HFFc6 (cell line): ENCODE measurements around the gene PAQR9. TPM values are rescaled to one million over a fixed set of nuclear protein-coding genes. Genes with fewer than 3 reads are reported as not detected.
A peak's percentile ranks its signal among the peaks of the same experiment; 100 is the strongest.

ENCODE experiments used
- DNase-seq: peaks from one replicate; pipeline ENCODE4 v3.0.0-alpha.2; 2018
- H3K27ac Mint-ChIP-seq: 2 replicates; pipeline ENCODE4 v1.8.0; 2020; ENCODE audit warnings: mild to moderate bottlenecking, mixed read lengths
- H3K27me3 Mint-ChIP-seq: 2 replicates; pipeline ENCODE4 v1.8.0; 2021; ENCODE audit warnings: mild to moderate bottlenecking, moderate library complexity, mixed read lengths; ENCODE audit not compliant: insufficient read depth
- H3K36me3 Mint-ChIP-seq: 2 replicates; pipeline ENCODE4 v1.8.0; 2021; ENCODE audit warnings: low read depth, mixed read lengths
- H3K4me1 Mint-ChIP-seq: 2 replicates; pipeline ENCODE4 v1.8.0; 2020; ENCODE audit warnings: low read depth, mixed read lengths
- H3K4me3 Mint-ChIP-seq: 2 replicates; pipeline ENCODE4 v1.8.0; 2020; ENCODE audit warnings: mild to moderate bottlenecking, moderate library complexity, mixed read lengths
- H3K9me3 Mint-ChIP-seq: 2 replicates; pipeline ENCODE4 v1.8.0; 2020; ENCODE audit warnings: mild to moderate bottlenecking, mixed read lengths
- total RNA-seq, 6 experiments: library from RNA; stranded (reverse); fragmentation: NEBNext Ultra II Directional; extraction: Animal tissue kit (Norgen Biotek cat#: 25700); gene quantifications; 2 replicates in 1 of 6; 3 replicates in 5 of 6; pipeline ENCODE4 v1.2.3, GENCODE V29; 2021
- TF ChIP-seq, protein P1 (sequence below): fragments of 200-600 bp; sonication (generic); IDR thresholded peaks from 2 replicates; pipeline ENCODE4 v1.5.0; 2021; ENCODE audit warnings: antibody characterized with exemption, mild to moderate bottlenecking

Gene PAQR9
- total RNA-seq, 6 experiments from 2014 or later, result 0.11 to 0.30 (median 0.17) TPM; not detected in 2

DNA sequence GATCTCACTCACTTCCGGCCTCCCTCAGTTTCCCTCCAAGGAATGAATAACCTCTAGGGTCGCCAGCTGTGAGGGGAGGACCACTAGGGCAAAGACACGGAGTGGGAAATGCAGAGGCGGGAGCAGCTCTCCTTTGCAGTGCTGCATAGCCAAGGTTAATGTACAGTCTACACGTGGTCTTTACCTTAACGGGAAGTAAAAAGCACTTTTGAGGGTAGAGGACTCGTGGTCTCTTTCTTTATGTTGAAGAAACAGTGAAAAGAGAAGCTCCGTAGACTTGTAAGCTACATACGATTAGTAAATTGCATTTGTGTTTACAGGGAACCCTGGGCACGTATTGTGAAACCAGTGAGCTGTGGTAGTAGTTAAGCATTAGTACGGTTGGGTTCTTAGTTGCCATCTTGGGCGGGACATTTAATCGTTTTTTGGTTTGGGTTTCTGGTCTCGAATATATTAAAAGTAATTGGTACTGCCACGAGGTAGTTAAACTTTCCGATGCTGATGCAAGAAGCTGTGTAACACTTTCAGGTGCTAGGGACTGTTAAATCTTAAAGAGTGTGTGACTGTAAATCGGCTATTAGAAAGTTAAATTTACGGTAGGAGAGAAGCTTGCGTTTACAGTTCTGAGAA lies 38.7 kb upstream of the PAQR9 start:
- DNase-seq, result peak; percentile 10
- Mint-ChIP-seq H3K4me1 (peaks cover 61% of the 10 kb centered on the region), H3K9me3 (no peaks in the 10 kb centered on the region), H3K4me3 (peak overlapping the region; percentile 99), H3K27me3 (peaks cover 2% of the 10 kb centered on the region), H3K36me3 (peaks cover 10% of the 10 kb centered on the region), H3K27ac (peak overlapping the region; percentile 99)
- TF ChIP-seq, protein P1, sequence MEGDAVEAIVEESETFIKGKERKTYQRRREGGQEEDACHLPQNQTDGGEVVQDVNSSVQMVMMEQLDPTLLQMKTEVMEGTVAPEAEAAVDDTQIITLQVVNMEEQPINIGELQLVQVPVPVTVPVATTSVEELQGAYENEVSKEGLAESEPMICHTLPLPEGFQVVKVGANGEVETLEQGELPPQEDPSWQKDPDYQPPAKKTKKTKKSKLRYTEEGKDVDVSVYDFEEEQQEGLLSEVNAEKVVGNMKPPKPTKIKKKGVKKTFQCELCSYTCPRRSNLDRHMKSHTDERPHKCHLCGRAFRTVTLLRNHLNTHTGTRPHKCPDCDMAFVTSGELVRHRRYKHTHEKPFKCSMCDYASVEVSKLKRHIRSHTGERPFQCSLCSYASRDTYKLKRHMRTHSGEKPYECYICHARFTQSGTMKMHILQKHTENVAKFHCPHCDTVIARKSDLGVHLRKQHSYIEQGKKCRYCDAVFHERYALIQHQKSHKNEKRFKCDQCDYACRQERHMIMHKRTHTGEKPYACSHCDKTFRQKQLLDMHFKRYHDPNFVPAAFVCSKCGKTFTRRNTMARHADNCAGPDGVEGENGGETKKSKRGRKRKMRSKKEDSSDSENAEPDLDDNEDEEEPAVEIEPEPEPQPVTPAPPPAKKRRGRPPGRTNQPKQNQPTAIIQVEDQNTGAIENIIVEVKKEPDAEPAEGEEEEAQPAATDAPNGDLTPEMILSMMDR, result no peak

DNA sequence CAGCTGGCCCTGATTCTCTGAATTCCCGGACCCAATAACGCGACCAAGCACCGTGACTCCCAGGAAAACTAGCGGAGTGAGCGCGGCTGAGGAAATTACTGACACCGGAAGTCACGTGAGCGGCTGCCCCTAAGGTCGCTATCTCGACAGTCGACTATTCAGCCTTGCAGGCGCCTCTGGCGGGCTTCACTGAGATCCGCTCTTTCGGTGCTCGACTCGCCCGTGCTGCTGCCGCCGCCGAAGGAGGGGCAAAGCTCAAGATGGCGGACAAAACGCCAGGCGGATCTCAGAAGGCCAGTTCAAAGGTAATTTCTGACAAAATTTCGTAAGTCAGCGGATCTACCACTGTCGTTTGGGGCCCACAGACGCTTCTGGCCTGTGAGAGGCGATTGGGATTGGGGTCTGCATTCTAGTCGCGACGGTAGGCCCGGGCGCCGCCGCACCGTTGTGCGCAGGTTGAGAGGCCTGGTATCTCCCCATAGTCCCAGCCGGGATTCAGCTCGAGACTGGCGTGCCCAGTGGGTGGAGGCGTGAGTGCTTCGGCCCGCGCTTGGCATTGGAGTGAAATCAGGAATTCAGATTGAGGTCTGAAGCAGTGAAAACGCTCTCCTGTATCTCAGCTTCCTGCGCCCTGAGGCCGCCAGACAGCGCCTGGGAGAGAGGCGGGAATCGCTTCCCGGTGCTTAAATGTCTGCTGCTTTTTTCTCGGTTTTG lies 38.1 kb upstream of the PAQR9 start, which contains the start of gene U2SURP:
Gene U2SURP (plus strand): TSS at position 202 of the 714 bp plus-strand sequence. CDS start 59 bp downstream, at position 261.
- H3K4me3 Mint-ChIP-seq, result peak within 1 kb of the TSS; percentile 99
- peak within 1 kb of the TSS; percentile 99 for H3K27ac Mint-ChIP-seq
- H3K36me3 Mint-ChIP-seq, result peaks cover 10% of the 10 kb centered on the region
- peak; percentile 99 for DNase-seq
- H3K27me3 Mint-ChIP-seq, result peaks cover 2% of the 10 kb centered on the region
- peaks cover 62% of the 10 kb centered on the region for H3K4me1 Mint-ChIP-seq
- H3K9me3 Mint-ChIP-seq, result no peaks in the 10 kb centered on the region
- TF ChIP-seq, protein P1, result no peak

DNA sequence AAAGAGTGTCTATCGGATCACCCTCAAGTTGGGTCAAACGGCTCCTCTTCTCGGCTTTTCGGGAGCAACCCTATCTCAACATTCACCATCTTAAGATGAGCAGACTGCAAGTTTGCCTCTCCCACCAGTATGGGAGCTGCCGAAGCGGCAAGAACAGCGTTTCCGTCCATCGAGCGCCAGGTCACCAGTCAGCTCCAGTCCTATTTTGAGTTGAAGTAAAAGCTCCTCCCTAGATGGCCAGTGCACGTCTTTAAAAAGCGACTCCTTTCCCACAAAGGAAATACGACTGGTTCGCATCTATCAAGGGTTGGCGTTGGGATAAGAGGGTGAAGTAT lies 37.5 kb upstream of the PAQR9 start:
- TF ChIP-seq, protein P1, result no peak
- Mint-ChIP-seq H3K27me3 (peaks cover 2% of the 10 kb centered on the region), H3K4me3 (peak overlapping the region; percentile 99), H3K9me3 (no peaks in the 10 kb centered on the region), H3K4me1 (peaks cover 58% of the 10 kb centered on the region), H3K27ac (peak overlapping the region; percentile 99), H3K36me3 (peaks cover 10% of the 10 kb centered on the region)
- DNase-seq, result no peak

DNA sequence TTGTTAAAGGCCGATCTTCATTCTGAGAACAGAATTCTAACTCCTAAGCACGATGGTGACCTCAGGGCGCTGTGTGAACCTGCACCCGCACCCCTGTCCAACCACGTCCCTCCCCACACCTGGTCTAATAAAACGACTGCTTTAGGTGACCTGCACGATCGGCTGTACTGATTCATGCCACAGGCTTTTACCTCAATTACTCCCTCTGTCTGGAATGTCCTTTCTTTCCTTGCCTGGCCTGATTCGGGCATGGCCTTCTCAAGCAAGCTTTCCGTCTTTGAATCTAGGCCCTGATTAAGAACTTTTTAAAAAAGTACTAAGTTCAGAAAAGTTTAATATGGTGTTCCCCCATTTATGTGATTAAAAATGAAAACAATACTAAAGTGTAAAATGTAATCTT lies 37.1 kb upstream of the PAQR9 start:
- Mint-ChIP-seq H3K27me3 (peaks cover 2% of the 10 kb centered on the region), H3K36me3 (peaks cover 10% of the 10 kb centered on the region), H3K4me3 (peak overlapping the region; percentile 99), H3K9me3 (no peaks in the 10 kb centered on the region), H3K4me1 (peaks cover 53% of the 10 kb centered on the region), H3K27ac (peak overlapping the region; percentile 99)
- TF ChIP-seq, protein P1, result no peak
- peak; percentile 15 for DNase-seq

DNA sequence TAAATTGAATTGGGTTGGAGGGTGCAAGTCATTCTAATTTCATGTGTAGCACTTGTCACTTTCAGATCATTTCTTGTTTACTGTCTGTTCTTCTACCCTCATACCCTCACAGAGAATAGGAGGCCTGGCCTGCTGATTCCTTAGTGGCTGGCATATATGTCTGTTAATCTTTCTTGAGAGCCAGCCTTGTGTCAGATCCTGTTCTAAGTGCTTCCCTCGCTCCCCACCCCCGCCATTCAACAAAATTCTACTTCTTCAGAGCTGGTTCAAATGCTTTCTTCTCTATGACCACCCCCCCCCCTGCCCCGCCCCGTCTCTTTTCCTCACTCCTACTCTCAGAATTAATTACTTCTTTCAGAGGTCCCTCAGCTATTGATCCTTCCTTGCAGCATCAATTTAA lies 36.4 kb upstream of the PAQR9 start:
- TF ChIP-seq, protein P1, result no peak
- no peak for DNase-seq
- H3K27ac Mint-ChIP-seq, result peak overlapping the region; percentile 99
- peak overlapping the region; percentile 99 for H3K4me3 Mint-ChIP-seq
- H3K9me3 Mint-ChIP-seq, result no peaks in the 10 kb centered on the region
- H3K36me3 Mint-ChIP-seq, result peaks cover 10% of the 10 kb centered on the region
- peaks cover 50% of the 10 kb centered on the region for H3K4me1 Mint-ChIP-seq
- H3K27me3 Mint-ChIP-seq, result peaks cover 2% of the 10 kb centered on the region
